K562 (cell line): ENCODE measurements around the gene EFNA1. TPM values are rescaled to one million over a fixed set of nuclear protein-coding genes. Genes with fewer than 3 reads are reported as not detected.
A peak's percentile ranks its signal among the peaks of the same experiment; 100 is the strongest.

Source experiments
- ARID3A ChIP-seq: IDR thresholded peaks from 2 replicates; pipeline ENCODE4 v1.6.1; 2012; ENCODE audit warnings: low read depth, low read length, improper control_type of control experiment, borderline replicate concordance
- E2F8 ChIP-seq: fragments of 450-650 bp; IDR thresholded peaks from 2 replicates; pipeline ENCODE4 v1.7.1; 2018; ENCODE audit warnings: mild to moderate bottlenecking, low read depth; ENCODE audit not compliant: partially characterized antibody
- HNRNPUL1 ChIP-seq: fragments of 200-400 bp; formaldehyde crosslinking; IDR thresholded peaks from 2 replicates; pipeline ENCODE4 v1.6.1; 2017; ENCODE audit warnings: low read length
- NFATC3 ChIP-seq: fragments of 450-650 bp; IDR thresholded peaks from 2 replicates; pipeline ENCODE4 v1.6.1; 2017; ENCODE audit warnings: mild to moderate bottlenecking
- NFE2 ChIP-seq: IDR thresholded peaks from 2 replicates; pipeline ENCODE4 v1.6.1; 2014; ENCODE audit warnings: antibody characterized with exemption, low read depth
- PCBP1 ChIP-seq: fragments of 200-400 bp; formaldehyde crosslinking; IDR thresholded peaks from 2 replicates; pipeline ENCODE4 v1.6.1; 2018; ENCODE audit warnings: mild to moderate bottlenecking, low read depth, low read length; ENCODE audit not compliant: poor library complexity, severe bottlenecking
- RAD51 ChIP-seq: fragments of 450-650 bp; IDR thresholded peaks from 2 replicates; pipeline ENCODE4 v1.7.1; 2016; ENCODE audit warnings: low read depth, mild to moderate bottlenecking, borderline replicate concordance
- RNF2 ChIP-seq: sonication (generic); IDR thresholded peaks from 2 replicates; pipeline ENCODE4 v1.6.1; 2016
- SIN3A ChIP-seq, 2 experiments: fragments of 150-350 bp in 1 of 2; IDR thresholded peaks; 2 replicates each; pipeline ENCODE4 v1.6.1; 2011 to 2016; ENCODE audit warnings: borderline replicate concordance in 2 of 2, low read depth in 2 of 2, low read length in 2 of 2, mild to moderate bottlenecking in 2 of 2, moderate library complexity in 2 of 2; ENCODE audit not compliant: control insufficient read depth in 1 of 2
- SIX5 ChIP-seq, 2 experiments: IDR thresholded peaks; 2 replicates each; pipeline ENCODE4 v1.6.1; 2011; ENCODE audit warnings: low read length in 2 of 2, borderline replicate concordance in 1 of 2, low read depth in 1 of 2, mild to moderate bottlenecking in 1 of 2, moderate library complexity in 1 of 2; ENCODE audit not compliant: insufficient read depth in 1 of 2
- SRF ChIP-seq, 2 experiments: fragments of 250-450, 450-650 bp in 1 of 2; sonication (Bioruptor Pico) in 1 of 2; sonication (generic) in 1 of 2; formaldehyde crosslinking; IDR thresholded peaks; 2 replicates each; pipeline versions ENCODE4 v1.5.0 to v1.5.1; 2020 to 2022; ENCODE audit warnings: mild to moderate bottlenecking in 1 of 2, missing genetic modification reagents in 1 of 2
- YY1 ChIP-seq, 3 experiments: IDR thresholded peaks; 2 replicates each; pipeline ENCODE4 v1.6.1; 2011; ENCODE audit warnings: low read length in 2 of 3, mild to moderate bottlenecking in 2 of 3, moderate library complexity in 2 of 3, borderline replicate concordance in 1 of 3, control low read depth in 1 of 3, low read depth in 1 of 3; ENCODE audit not compliant: insufficient read depth in 3 of 3, insufficient replicate concordance in 2 of 3, control insufficient read depth in 1 of 3, insufficient read length in 1 of 3; ENCODE audit errors: extremely low read depth in 1 of 3
- ZC3H11A ChIP-seq: IDR thresholded peaks from 2 replicates; pipeline ENCODE4 v1.6.1; 2012; ENCODE audit warnings: low read depth, low read length, improper control_type of control experiment
- polyA plus RNA-seq, 8 experiments: library from polyadenylated mRNA; depleted of rRNA in 4 of 8; stranded (reverse) in 5 of 8; unstranded in 3 of 8; fragments of >200 nt; fragmentation: Nextera tagmentation in 2 of 8; fragmentation: Illumina TruSeq in 1 of 8; extraction: Ambion mirVana in 2 of 8; extraction: Trizol in 1 of 8; gene quantifications; 2 replicates each; pipeline versions ENCODE4 v1.2.1 to v1.2.3, GENCODE V29; 2011 to 2014; ENCODE audit warnings: inconsistent platforms in 1 of 8, missing spikeins in 1 of 8
- total RNA-seq, 7 experiments: library from RNA; depleted of rRNA in 6 of 7; stranded (reverse); fragments of >200 nt in 6 of 7; fragmentation: Illumina TruSeq in 2 of 7; extraction: Trizol in 2 of 7; gene quantifications; 2 replicates each; pipeline versions ENCODE4 v1.2.1 to v1.2.3, GENCODE V29; 2011 to 2021; ENCODE audit warnings: low replicate concordance in 1 of 7
- TF ChIP-seq, protein P1 (sequence below): sonication (generic); formaldehyde crosslinking; IDR thresholded peaks from 2 replicates; pipeline ENCODE4 v1.8.0; 2022; ENCODE audit warnings: missing genetic modification reagents, mild to moderate bottlenecking, borderline replicate concordance
- TF ChIP-seq, protein P2 (sequence below): fragments of 450-650 bp; IDR thresholded peaks from 2 replicates; pipeline ENCODE4 v1.6.1; 2016; ENCODE audit warnings: borderline replicate concordance

The EFNA1 gene
- total and polyA plus RNA-seq, 9 of the 15 experiments (the other 6 are each of a cell fraction or from before 2014, with no cell fraction given): 2.1 to 9.3 (median 3.0) TPM

GRCh38 chr1:155167166-155168104 lies 39.8 kb downstream of the EFNA1 start (continued):
- peak; percentile 49 for TF ChIP-seq E2F8
- no peak for TF ChIP-seq NFATC3
- TF ChIP-seq SRF (CRISPR knock-in tag; IDR thresholded peaks at IDR 0.05): 0 out of 4 replicates have a peak, but pooled peaks of 1 of the 2 experiments have one; percentile 69
- peak in 2 of 3 experiments; percentile 21 to 35 for TF ChIP-seq YY1 (IDR thresholded peaks at IDR 0.05; ENCODE audit: borderline replicate concordance in 1 of 3, control insufficient read depth in 1 of 3, extremely low read depth in 1 of 3, insufficient read depth in 3 of 3, insufficient read length in 1 of 3, insufficient replicate concordance in 2 of 3, low read depth in 1 of 3, low read length in 2 of 3)
- no peak for TF ChIP-seq SIN3A (IDR thresholded peaks at IDR 0.05; ENCODE audit: borderline replicate concordance in 2 of 2, control insufficient read depth in 1 of 2, low read depth in 2 of 2, low read length in 2 of 2)
- TF ChIP-seq ZC3H11A: no peak
- no peak for TF ChIP-seq RAD51
- no peak for TF ChIP-seq NFE2
- TF ChIP-seq PCBP1: no peak
- TF ChIP-seq SIX5 (IDR thresholded peaks at IDR 0.05; ENCODE audit: borderline replicate concordance in 1 of 2, insufficient read depth in 1 of 2, low read depth in 1 of 2, low read length in 2 of 2): no peak
- TF ChIP-seq, protein P1, sequence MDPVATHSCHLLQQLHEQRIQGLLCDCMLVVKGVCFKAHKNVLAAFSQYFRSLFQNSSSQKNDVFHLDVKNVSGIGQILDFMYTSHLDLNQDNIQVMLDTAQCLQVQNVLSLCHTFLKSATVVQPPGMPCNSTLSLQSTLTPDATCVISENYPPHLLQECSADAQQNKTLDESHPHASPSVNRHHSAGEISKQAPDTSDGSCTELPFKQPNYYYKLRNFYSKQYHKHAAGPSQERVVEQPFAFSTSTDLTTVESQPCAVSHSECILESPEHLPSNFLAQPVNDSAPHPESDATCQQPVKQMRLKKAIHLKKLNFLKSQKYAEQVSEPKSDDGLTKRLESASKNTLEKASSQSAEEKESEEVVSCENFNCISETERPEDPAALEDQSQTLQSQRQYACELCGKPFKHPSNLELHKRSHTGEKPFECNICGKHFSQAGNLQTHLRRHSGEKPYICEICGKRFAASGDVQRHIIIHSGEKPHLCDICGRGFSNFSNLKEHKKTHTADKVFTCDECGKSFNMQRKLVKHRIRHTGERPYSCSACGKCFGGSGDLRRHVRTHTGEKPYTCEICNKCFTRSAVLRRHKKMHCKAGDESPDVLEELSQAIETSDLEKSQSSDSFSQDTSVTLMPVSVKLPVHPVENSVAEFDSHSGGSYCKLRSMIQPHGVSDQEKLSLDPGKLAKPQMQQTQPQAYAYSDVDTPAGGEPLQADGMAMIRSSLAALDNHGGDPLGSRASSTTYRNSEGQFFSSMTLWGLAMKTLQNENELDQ (CRISPR knock-in tag): no peak
- no peak for TF ChIP-seq ARID3A
- TF ChIP-seq HNRNPUL1: no peak
- no peak for TF ChIP-seq RNF2
- TF ChIP-seq, protein P2, sequence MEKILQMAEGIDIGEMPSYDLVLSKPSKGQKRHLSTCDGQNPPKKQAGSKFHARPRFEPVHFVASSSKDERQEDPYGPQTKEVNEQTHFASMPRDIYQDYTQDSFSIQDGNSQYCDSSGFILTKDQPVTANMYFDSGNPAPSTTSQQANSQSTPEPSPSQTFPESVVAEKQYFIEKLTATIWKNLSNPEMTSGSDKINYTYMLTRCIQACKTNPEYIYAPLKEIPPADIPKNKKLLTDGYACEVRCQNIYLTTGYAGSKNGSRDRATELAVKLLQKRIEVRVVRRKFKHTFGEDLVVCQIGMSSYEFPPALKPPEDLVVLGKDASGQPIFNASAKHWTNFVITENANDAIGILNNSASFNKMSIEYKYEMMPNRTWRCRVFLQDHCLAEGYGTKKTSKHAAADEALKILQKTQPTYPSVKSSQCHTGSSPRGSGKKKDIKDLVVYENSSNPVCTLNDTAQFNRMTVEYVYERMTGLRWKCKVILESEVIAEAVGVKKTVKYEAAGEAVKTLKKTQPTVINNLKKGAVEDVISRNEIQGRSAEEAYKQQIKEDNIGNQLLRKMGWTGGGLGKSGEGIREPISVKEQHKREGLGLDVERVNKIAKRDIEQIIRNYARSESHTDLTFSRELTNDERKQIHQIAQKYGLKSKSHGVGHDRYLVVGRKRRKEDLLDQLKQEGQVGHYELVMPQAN: no peak
